GM19463 (cell line): ENCODE measurements around the gene NRAS.
A peak's percentile ranks its signal among the peaks of the same experiment; 100 is the strongest.

Experiments used
- ATAC-seq: cut with Tn5 transposase; IDR thresholded peaks from one replicate; pipeline ENCODE4 v1.9.1; 2021; ENCODE audit warnings: mild to moderate bottlenecking, moderate library complexity; ENCODE audit not compliant: unreplicated experiment

NRAS gene

GRCh38 chr1:114685851-114686250 is 30.7 kb downstream of the NRAS start:
- ATAC-seq: no peak

- ATAC-seq: no peak
Observed at GRCh38 chr1:114677691-114678090, 38.9 kb downstream of the NRAS start.

- no peak for ATAC-seq
Observed at GRCh38 chr1:114676115-114676514, 40.5 kb downstream of the NRAS start.

GRCh38 chr1:114671939-114672275 is 44.7 kb downstream of the NRAS start:
- ATAC-seq: no peak

- no peak for ATAC-seq
Observed at GRCh38 chr1:114671011-114671938, 45.3 kb downstream of the NRAS start.

GRCh38 chr1:114670083-114671010 is 46.2 kb downstream of the NRAS start:
- ATAC-seq: peak; percentile 99

GRCh38 chr1:114669562-114670082 is 46.9 kb downstream of the NRAS start, which contains the start of gene DENND2C:
TSS of gene DENND2C (minus strand) at chr1:114670049. CDS start at chr1:114625984, 44,065 bp downstream.
- peak; percentile 57 for ATAC-seq

- no peak for ATAC-seq
Observed at GRCh38 chr1:114668784-114669561, 47.6 kb downstream of the NRAS start.

- ATAC-seq: no peak
Observed at GRCh38 chr1:114668373-114668772, 48.2 kb downstream of the NRAS start.

GRCh38 chr1:114666954-114667353 is 49.6 kb downstream of the NRAS start:
- no peak for ATAC-seq

- ATAC-seq: no peak
Observed at GRCh38 chr1:114660238-114660637, 56.3 kb downstream of the NRAS start.
